Cerebellar cortex (tissue), 1 donor: ENCODE measurements around the gene LHPP.
"Not testable (repeated sequence)": the region's sequence is repeated elsewhere in the genome, so short reads cannot be mapped to it uniquely, and the experiment has no call there.

Source experiments
- DNase-seq: peaks from one replicate; pipeline ENCODE4 v3.0.0-alpha.2; 2015; ENCODE audit warnings: low spot score

The LHPP gene

GRCh38 chr10:124606822-124607221 is 145.2 kb downstream of the LHPP start:
- DNase-seq = no peak

DNA sequence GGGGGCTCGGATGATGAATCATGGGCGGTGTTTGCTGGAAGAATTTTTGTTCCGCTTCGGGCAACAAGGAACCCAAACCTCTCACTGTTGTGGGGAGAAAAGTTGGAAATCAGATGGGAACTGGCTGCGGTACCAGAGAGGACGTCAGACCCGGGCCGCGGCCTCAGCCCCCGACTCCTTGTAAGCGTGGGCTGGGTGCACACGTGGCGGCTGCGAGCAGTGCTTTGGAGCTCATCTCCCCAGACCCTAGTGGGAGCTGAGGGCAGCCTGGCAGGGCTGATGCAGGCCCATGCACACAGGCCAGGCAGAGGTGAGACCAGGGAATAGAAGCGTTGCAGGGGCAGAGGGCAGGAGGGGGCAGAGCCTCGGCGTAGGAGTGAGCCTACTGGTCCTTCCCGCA is 146.1 kb downstream of the LHPP start:
- no peak for DNase-seq

GRCh38 chr10:124608093-124608721 is 146.6 kb downstream of the LHPP start:
- no peak for DNase-seq

- DNase-seq = no peak
These were observed 148.1 kb downstream of the LHPP start for GRCh38 chr10:124609698-124610097.

- not testable (repeated sequence) for DNase-seq
These were observed 148.6 kb downstream of the LHPP start for GRCh38 chr10:124610186-124610585.

GRCh38 chr10:124610851-124611250 is 149.2 kb downstream of the LHPP start:
- DNase-seq = not testable (repeated sequence)

- DNase-seq = no peak
These were observed 150.1 kb downstream of the LHPP start for GRCh38 chr10:124611738-124612137.

GRCh38 chr10:124612611-124613498 is 151.2 kb downstream of the LHPP start:
- peak; percentile 50 for DNase-seq

DNA sequence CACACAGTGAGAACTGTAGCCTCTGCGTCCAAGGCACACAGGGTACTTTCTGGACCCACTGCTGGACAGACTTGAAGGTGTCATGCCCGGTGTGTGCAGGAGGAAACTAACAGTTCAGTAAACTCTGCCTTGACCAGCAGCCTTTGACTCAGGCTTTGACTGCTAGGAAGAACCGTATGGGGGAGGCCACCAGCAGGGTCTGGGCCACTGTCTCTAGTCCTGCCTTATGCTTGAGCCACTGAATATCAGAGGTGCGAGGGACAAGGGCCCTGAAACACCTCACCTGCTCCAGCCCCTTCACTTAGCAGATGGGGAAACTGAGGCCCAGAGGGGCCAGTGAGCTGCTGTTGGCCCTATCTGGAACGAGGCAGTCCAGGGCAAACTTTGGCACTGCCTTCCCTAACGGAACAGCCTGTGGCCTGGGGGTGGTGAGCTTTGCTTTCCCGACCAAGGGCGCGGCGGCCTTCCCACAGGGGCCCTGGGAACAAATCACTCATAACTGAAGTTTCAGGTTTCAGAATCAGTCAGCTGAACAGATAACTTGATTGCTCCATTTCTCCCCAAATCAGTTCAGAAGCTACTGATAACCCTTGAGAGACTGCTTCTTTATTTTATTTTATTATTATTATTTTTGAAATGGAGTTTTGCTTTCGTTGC is 152.5 kb downstream of the LHPP start:
- no peak for DNase-seq

GRCh38 chr10:124615259-124615658 is 153.6 kb downstream of the LHPP start:
- DNase-seq = no peak

DNA sequence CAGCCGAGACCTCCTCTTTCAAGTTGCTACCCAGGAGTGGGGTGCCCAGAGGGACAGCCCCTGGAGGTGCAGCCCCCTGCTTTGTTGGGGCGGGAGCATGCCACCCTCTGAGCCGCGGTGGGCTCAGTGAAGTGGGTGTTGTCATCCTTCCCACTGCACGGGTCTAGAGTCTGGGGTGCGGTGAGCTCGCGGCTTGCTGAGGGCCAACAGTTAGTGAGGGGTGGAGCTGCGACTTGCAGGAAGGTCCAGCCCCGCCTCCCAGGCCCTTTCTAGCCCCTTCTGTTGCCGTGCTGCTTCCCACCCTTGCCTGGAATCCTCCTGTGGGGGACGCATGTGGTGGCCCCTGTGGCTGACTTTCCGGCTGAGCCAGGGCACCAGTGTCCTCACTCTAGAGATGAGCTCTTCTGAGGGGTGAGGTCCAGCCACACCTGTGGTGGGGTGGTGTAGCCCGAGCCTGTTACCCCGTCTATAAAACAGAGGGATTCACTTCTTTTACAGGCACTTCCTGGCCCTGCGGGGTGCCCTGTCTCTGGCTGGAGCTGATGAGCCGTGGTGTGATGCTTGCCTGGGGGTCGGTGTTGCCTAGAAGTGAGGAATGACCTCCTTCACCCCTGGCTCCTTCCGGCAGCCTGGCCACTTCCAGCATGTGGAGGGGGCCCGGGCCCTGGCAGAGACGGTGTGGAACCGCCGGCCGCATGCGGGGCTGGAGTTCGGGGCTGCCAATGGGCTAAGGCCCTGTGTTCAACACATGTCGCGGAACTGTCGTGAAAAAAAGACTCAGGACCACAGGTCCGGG is 154.6 kb downstream of the LHPP start:
- DNase-seq = no peak

GRCh38 chr10:124616836-124617130 is 155.2 kb downstream of the LHPP start:
- DNase-seq = no peak

- no peak for DNase-seq
These were observed 156.9 kb downstream of the LHPP start for GRCh38 chr10:124618470-124619073.

DNA sequence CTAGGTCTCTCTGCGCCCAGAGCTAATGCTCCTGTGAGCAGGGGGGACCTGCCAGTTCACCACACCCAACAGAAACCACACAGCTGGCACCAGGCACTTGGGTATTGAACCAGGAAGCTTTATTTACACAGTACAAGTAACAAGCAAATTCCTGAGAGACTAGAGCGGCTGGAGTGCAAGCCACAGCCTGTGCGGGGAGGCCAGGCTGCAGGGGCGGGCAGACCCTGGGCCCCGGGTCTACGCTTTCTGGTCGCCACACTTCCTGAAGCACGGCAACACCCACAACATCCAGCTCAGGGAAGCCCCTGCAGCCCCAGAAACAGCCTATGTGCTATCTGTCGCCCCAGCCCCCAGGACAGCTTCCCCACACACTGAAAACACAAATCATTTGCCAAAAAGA is 157.6 kb downstream of the LHPP start:
- no peak for DNase-seq

GRCh38 chr10:124619802-124620490 is 158.3 kb downstream of the LHPP start:
- DNase-seq = no peak

DNA sequence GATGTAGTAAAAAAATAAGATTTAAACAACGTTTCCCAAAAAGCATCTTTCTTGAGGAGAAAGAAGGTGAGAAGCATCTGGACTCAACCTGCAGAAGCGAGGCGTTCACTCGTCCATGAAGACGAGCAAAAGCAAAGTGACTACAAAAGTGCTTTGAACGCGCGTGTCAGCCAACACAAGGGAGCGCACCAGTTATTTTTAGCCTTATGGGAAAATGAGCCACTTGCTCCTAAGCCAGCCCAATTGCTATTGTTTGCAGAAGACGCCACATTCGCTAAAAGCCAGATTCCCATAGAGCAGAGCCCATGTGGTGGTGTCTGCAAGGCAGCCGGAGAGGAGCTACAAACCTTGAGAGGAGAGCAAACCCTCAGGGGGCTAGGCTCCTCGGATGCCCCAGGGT is 160.0 kb downstream of the LHPP start:
- DNase-seq = peak; percentile 80

- no peak for DNase-seq
These were observed 160.5 kb downstream of the LHPP start for GRCh38 chr10:124622158-124622557.

DNA sequence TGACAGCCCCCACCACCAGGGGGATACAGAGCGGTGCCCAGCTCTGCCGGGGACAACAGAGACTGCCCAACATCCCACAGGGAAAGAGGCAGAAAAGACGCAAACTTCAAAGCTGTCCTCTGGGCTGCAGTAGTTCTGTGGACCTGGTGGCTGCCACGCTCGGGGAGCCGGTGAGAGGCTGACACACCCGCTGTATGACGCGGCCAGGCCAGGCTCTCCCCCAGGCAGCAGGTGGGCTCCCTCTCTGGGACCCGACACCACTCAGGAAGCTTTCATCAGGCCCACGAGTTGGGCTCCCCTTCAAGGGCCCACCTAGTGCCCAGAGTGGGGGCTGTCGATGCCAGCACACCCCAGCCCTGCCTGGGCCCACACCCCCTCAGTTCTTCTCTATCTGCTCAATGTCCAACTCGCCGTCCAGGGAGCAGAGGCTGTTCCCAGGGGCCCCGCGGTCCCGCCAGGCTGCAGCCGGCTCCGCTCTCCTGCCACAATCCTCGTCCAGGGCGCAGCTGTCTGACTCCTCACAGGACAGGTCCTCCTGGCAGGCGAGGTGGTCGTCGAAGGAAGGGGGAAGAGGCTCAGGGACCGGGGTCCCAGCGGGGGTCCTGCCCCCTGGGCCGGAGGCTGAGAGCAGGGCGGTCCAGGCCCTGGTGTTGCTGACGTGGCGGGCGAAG is 161.4 kb downstream of the LHPP start:
- DNase-seq = no peak

DNA sequence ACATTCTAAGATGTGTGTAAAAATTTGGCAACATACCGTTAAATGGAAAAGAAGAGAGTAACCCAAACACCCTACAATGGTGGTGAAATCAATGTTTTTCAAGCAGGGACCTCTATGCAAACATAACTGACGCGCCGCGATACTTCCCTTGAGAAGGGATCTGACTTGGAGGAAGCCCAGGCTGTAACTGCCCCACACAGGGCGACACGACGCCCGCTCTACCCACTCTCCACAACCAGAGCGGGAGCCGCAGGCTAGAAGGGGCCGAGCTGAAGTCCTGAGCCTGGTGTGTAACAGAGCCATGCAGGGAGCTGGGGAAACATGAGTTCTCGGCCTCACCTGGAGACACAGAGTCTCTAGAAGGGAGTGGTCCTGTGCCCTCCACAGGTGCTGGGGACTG is 162.4 kb downstream of the LHPP start:
- no peak for DNase-seq

- no peak for DNase-seq
These were observed 162.8 kb downstream of the LHPP start for GRCh38 chr10:124624466-124624865.

- DNase-seq = no peak
These were observed 163.3 kb downstream of the LHPP start for GRCh38 chr10:124624895-124625294.
